WTC11 (cell line): ENCODE data around the gene RNU1-4. TPM values are rescaled to one million over a fixed set of nuclear protein-coding genes. Genes with fewer than 3 reads are reported as not detected.
"Not testable (repeated sequence)": the region's sequence is repeated elsewhere in the genome, so short reads cannot be mapped to it uniquely, and the experiment has no call there.

Experiments used
- ATAC-seq: fragments of 200-7000 bp; cut with Tn5 transposase; 2 replicates; pipeline ENCODE4 v1.10.0; 2021; ENCODE audit warnings: mild to moderate bottlenecking, moderate library complexity
- CTCF ChIA-PET: fragments of 300-600 bp; sonication (Branson Sonifier 250); formaldehyde crosslinking; loops from one replicate; lab custom pipeline; 2021; ENCODE audit warnings: antibody characterized with exemption; lab: Charles Lee
- POLR2A ChIA-PET: fragments of 350-600 bp; sonication (Branson Sonifier 250); formaldehyde crosslinking; loops from one replicate; lab custom pipeline; 2021; ENCODE audit warnings: antibody characterized with exemption; lab: Charles Lee
- DNase-seq: peaks from one replicate; pipeline ENCODE4 v3.0.0; 2021; ENCODE audit warnings: low spot score
- H3K27ac Mint-ChIP-seq: 2 replicates; pipeline ENCODE4 v1.8.0; 2021; ENCODE audit warnings: mixed read lengths
- H3K27me3 Mint-ChIP-seq: 2 replicates; pipeline ENCODE4 v1.8.0; 2021; ENCODE audit warnings: low read depth, mild to moderate bottlenecking, moderate library complexity, mixed read lengths
- H3K36me3 Mint-ChIP-seq: 2 replicates; pipeline ENCODE4 v1.8.0; 2021; ENCODE audit warnings: mixed read lengths
- H3K4me1 Mint-ChIP-seq: 2 replicates; pipeline ENCODE4 v1.8.0; 2022; ENCODE audit warnings: mixed read lengths
- H3K4me3 Mint-ChIP-seq: 2 replicates; pipeline ENCODE4 v1.8.0; 2021; ENCODE audit warnings: mild to moderate bottlenecking, moderate library complexity, mixed read lengths
- H3K9me3 Mint-ChIP-seq: 2 replicates; pipeline ENCODE4 v1.8.0; 2021; ENCODE audit warnings: mixed read lengths
- total RNA-seq: library from RNA; stranded (reverse); gene quantifications from 3 replicates; pipeline ENCODE4 v1.2.3, GENCODE V29; 2021

Gene RNU1-4
- total RNA-seq, 1 experiment from 2014 or later = 1,197 TPM

DNA sequence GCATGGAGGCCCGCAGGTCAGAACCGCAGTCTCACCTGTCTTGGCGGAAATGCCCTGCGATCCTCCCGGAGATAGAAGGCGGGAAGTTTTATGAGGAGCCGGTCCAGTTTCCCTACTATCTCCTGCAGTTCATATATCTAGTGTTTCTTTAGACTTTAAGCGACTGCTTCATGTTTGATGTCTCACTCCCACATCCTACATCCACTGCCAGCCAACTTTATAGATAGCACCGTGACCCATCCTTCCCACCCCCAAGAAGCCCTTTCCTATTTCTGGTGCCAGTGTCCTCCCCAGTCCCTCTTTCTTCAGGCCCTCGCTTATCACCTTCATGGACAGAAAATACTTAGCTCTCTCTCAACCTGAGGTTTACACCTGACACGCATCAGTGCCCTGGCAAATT, 914 bp downstream of the RNU1-4 start:
- H3K9me3 Mint-ChIP-seq, H3K36me3 Mint-ChIP-seq, H3K27me3 Mint-ChIP-seq, H3K4me1 Mint-ChIP-seq, ATAC-seq, H3K4me3 Mint-ChIP-seq, DNase-seq, H3K27ac Mint-ChIP-seq, POLR2A ChIA-PET, CTCF ChIA-PET: not testable (repeated sequence)

DNA sequence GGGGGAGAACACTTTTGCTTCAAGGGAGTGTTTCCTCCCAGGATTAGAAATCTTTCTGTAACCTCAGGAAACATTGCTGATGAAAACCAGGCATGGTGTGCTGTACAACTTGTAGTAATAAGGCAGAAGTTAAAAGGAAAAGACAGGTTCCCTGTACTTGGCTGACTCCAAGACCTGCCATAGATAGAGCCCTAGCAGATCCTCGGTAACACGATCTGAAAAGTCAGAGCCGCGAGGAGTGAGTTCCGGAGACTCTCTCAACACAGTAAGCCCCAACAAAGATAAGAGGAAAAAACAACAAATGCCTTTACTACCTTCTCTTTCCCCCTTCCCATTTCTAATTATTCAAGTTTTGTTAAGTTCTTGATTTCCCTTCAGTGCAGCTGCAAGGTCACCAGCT, 7.3 kb downstream of the RNU1-4 start:
- ATAC-seq, H3K9me3 Mint-ChIP-seq, POLR2A ChIA-PET, CTCF ChIA-PET, H3K27me3 Mint-ChIP-seq, H3K4me3 Mint-ChIP-seq, DNase-seq, H3K36me3 Mint-ChIP-seq, H3K27ac Mint-ChIP-seq, H3K4me1 Mint-ChIP-seq: not testable (repeated sequence)

DNA sequence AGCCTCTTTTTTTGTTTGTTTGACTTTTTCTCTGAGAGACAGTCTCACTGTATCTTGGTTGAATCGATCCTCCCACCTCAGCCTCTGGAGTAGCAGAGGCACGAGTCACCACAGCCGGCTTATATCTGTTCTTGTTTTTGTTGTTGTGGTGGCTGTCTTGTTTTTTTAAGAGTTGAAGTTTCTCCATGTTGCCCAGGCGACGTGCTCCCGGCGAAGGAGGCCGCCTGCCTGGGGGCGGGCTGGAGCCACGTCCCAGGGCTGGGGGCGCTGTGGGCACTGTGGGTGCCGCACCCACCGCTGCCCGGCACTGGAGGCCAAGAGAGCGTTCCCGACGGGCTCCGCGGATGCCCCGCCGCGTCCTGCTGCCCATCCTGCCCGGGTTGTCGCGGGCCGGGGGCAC, 8.4 kb downstream of the RNU1-4 start:
- POLR2A ChIA-PET, H3K27ac Mint-ChIP-seq, CTCF ChIA-PET, H3K36me3 Mint-ChIP-seq, ATAC-seq, H3K4me3 Mint-ChIP-seq, H3K9me3 Mint-ChIP-seq, H3K4me1 Mint-ChIP-seq, H3K27me3 Mint-ChIP-seq, DNase-seq: not testable (repeated sequence)

DNA sequence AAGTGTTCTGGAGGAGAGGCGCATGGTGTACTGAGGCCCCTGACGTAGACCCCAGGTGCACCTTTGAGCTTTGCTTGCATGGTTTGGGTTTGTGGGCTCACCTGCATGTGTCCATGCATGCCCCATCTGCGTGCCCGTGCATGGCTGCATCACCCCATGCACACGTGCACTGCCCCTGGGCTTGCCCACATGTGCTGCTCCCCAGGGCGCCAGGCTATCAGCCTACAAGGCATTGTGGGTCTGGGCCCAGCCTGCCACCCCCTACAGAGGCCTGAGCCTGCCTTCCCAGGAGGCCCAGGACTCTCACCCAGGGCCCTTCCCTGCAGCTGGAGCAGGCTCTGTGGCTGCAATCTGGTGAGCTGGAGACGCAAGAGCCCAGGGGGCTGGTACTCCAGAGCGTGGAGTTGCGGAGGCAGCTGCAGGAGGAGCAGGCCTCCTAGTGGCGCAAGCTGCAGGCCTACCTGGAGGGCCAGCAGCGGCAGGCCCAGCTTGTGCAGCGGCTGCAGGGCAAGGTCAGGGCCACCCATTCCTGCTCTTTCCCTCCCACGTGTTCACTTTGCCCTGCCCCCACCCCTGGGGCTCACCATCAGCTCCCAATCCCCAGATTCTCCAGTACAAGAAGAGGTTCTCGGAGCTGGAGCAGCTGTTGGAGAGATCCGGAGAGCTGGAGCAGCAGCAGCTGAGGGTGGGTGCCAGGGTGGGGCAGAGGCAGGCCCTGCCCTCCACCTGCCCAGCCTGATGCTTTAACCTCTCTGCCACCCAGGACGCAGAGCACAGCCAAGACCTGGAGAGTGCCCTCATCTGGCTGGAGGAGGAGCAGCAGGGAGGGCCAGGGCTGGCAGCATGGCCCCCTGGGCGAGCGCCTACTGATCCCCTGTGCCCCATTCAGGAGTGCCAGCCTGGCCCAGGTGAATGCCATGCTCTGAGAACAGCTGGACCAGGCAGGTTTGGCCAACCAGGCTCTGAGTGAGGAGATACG, 9.9 kb downstream of the RNU1-4 start:
- H3K4me3 Mint-ChIP-seq, H3K4me1 Mint-ChIP-seq, H3K27ac Mint-ChIP-seq, H3K27me3 Mint-ChIP-seq, H3K36me3 Mint-ChIP-seq, CTCF ChIA-PET, POLR2A ChIA-PET, H3K9me3 Mint-ChIP-seq, DNase-seq: not testable (repeated sequence)
- ATAC-seq = peak; percentile 98

DNA sequence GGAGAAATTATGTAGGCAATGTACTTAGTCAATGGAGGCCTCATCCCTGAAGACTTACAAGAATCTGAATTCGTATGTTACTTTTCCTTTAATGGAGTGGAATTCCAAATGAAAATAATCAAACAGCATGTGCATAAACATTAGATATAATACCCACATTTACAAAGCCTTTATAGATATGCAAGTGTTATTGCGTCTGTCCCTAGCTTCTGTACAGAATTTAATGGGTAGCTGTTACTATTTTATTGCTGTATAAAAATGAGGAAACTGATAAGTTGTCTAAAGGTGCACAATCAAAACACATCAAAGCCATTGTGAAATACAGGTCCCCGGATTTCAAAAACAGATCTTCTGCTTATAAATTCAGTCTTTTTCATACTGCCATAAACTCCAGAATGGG, 12.5 kb downstream of the RNU1-4 start:
- H3K9me3 Mint-ChIP-seq, H3K27me3 Mint-ChIP-seq, POLR2A ChIA-PET, H3K36me3 Mint-ChIP-seq, H3K4me3 Mint-ChIP-seq, ATAC-seq, H3K4me1 Mint-ChIP-seq, H3K27ac Mint-ChIP-seq, CTCF ChIA-PET, DNase-seq: not testable (repeated sequence)

DNA sequence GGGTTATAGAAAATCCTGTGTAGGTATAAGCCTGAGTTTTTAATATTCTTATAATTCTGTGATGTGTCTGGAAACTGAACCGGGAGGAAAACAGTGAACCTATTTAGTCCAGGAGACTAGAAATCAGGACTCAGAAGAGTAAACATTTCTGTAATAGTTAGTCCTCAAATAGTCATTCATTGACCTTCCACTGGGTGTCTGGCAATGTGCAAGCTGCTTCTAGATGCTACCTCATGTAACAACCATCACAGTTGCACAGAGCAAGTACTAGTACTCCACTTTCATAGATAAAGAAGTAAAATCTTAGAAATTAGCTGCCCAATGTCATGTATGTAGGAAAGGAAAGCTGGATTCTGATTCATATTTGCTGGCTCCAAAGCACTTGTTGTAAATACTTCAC, 15.1 kb downstream of the RNU1-4 start:
- CTCF ChIA-PET, POLR2A ChIA-PET, H3K36me3 Mint-ChIP-seq: not testable (repeated sequence)

DNA sequence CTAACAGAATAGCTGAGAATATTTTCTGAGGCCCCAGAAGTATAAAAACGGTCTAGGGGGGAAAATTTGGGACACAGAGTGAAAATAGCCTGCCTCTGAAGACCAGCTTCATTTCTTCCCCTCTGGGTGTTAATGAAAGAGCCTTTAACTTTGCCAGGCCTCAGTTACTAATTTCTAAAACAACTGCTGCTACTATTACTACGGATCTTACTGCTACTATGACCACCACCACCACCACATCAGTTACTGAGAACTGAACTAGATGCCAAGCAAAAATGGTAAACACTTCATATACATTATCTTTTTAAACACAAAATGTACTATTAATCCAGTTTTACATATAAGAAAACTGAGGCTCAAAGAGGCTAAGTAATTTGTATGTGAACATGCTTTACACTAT, 15.6 kb downstream of the RNU1-4 start:
- H3K27me3 Mint-ChIP-seq, CTCF ChIA-PET, POLR2A ChIA-PET, ATAC-seq, H3K4me1 Mint-ChIP-seq, H3K36me3 Mint-ChIP-seq, H3K9me3 Mint-ChIP-seq, H3K4me3 Mint-ChIP-seq, H3K27ac Mint-ChIP-seq, DNase-seq: not testable (repeated sequence)

More for the DNA sequence above, 15.1 kb downstream of the RNU1-4 start:
- H3K27ac Mint-ChIP-seq, ATAC-seq, H3K4me3 Mint-ChIP-seq, H3K27me3 Mint-ChIP-seq, DNase-seq, H3K9me3 Mint-ChIP-seq, H3K4me1 Mint-ChIP-seq: not testable (repeated sequence)

DNA sequence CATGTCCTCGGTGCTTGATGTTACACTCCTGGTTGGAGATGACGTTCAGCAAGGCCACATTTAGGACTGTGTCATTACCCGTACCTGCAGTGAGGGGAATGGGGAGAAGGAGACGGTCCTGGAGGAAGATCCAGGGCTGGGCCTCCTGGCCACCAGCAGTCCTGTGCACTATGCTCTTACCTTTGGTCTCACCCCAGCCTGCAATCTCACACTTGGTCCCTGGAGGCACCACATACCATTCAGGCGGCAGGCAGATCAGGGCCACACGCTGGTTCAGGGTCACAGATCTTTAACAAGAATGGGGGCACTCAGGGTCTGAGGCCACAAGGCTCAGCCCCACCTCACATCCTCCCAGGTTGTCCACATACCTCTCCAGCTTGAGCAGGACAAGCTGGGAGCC, 17.3 kb downstream of the RNU1-4 start:
- CTCF ChIA-PET, H3K4me1 Mint-ChIP-seq, H3K4me3 Mint-ChIP-seq, H3K36me3 Mint-ChIP-seq, H3K9me3 Mint-ChIP-seq, H3K27me3 Mint-ChIP-seq, DNase-seq, POLR2A ChIA-PET, H3K27ac Mint-ChIP-seq: not testable (repeated sequence)
- peak; percentile 41 for ATAC-seq

DNA sequence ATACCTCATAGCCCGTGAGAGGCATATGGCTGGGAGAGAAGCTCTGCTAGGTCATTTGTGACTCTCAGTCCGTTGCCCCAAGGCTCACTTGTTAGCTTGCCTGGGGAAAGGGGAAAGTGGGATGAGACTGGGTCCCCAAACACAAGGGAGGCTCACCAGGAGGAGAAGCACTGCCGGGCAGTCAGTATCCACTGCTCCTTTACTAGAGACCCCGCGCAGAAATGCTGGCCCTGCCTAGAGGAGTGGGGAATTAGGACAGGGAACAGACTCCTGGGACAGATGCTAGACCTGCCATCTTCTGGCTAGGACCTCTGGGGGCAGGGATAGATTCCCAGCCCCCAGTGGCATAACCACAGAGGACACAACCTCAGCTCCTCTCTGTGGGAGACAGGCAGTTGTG, 17.7 kb downstream of the RNU1-4 start:
- H3K27me3 Mint-ChIP-seq, H3K9me3 Mint-ChIP-seq, H3K4me3 Mint-ChIP-seq, H3K4me1 Mint-ChIP-seq, POLR2A ChIA-PET, DNase-seq, H3K27ac Mint-ChIP-seq, ATAC-seq, H3K36me3 Mint-ChIP-seq, CTCF ChIA-PET: not testable (repeated sequence)

DNA sequence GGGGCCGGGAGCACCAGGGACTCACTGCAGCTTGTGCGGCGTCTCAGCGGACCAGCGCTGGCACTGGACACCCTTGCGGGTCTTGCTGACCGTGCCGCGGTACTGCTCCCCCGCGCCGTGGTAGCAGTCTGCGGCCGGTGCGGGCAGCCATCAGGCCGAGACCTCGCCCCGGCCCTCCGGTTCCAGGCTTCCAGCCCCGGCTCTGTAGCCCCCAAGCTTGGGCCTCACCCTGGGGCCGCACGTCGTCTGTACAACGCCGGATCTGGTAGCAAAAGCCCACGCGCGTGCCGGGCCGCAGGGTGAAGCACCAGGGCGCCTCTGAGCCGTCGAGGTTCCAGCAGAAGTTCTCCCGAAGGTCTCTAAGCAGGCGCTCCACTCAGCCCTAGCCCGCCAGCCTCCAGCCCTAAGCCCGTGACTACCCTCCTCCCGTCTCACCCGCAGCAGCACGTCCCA, 18.8 kb downstream of the RNU1-4 start:
- H3K27ac Mint-ChIP-seq, CTCF ChIA-PET, H3K36me3 Mint-ChIP-seq, H3K27me3 Mint-ChIP-seq, H3K4me1 Mint-ChIP-seq, POLR2A ChIA-PET, H3K9me3 Mint-ChIP-seq: not testable (repeated sequence)
- peak; percentile 41 for DNase-seq
- peak; percentile 7 for ATAC-seq
- H3K4me3 Mint-ChIP-seq = peak overlapping the region; percentile 60

DNA sequence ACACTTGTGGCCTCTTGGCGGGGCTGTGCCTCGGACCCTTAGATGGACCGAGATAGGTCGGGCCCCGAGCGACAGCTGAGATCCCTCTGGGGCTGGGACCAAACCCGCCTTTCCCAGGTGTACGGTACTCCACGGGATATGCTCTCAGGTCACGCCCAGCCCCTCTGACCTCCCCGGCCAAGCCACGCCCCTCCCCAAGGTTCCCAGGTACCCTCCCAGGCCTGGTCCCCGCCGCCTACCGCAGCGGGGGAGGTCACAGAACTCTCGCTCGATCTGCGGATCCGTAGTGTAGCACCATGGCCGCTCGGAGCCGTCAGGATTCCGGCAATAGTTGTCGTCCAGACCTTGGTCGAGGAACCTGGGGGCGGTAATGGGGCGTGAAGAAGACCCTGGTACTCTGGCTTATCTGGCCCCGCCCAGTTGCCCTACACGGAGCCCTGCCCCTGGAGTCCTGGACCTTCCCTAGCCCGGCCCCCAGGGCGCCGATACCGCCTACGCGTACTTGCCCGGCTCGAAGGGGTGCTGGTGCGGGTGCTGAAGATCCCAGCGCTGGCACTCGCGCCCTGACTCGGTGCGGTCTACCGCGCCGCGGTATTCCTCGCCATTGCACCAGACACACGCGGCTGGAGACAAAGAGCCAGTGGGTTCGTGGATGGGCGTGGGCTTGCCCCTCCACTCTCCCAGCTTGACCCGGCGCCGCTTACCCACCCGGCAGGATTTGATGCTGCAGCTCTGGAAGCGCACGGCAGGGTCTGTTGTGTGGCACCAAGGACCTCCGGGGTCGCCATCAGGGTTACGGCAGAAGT, 19.5 kb downstream of the RNU1-4 start:
- DNase-seq, CTCF ChIA-PET, POLR2A ChIA-PET, H3K4me1 Mint-ChIP-seq, H3K27me3 Mint-ChIP-seq, H3K36me3 Mint-ChIP-seq, H3K9me3 Mint-ChIP-seq, H3K27ac Mint-ChIP-seq, H3K4me3 Mint-ChIP-seq: not testable (repeated sequence)
- peak; percentile 90 for ATAC-seq

DNA sequence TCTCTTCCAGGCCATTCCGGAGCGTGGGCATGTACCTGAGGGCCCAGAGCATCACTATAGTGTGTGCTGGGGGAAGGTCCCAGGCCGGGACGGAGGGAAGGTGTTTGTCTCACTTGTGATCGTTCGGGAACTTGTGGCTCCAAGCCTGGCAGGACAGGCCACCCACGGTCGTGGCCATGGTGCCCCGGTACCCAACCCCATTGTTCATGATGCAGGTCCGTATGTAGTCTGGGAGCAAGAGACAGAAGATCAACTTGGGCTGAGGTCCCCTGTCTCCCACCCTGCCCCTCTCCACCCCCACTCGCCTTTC, 20.1 kb downstream of the RNU1-4 start:
- DNase-seq = not testable (repeated sequence)

More for the DNA sequence above, 20.1 kb downstream of the RNU1-4 start:
- H3K4me3 Mint-ChIP-seq, H3K4me1 Mint-ChIP-seq, H3K36me3 Mint-ChIP-seq, H3K27ac Mint-ChIP-seq, H3K9me3 Mint-ChIP-seq, CTCF ChIA-PET, POLR2A ChIA-PET: not testable (repeated sequence)
- peaks cover 13% of the 10 kb centered on the region; the same call in 1 of the 2 replicates for H3K27me3 Mint-ChIP-seq
- ATAC-seq = peak; percentile 1; the same call in 1 of the 2 replicates
